Measurements from ENCODE around the gene ETV3L.

ETV3L gene

DNA sequence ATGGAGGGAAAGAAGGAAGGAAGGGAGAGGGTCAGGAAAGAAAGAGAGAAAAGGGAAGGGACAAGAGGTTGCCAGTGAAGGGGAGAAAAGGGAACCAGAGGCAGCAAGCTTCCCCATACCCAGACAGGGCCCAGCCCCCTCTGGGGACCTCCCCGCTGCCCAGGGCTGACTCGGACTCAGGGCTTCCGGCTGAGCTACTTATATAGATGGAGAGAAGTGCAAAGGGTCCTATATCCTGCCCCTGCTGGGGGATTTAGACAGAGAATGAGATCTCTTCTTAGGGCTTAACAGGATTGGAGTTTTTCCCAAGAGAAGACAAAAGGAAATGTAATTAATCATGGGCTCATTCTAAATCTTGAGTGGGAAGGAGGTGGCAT lies at the start of gene ETV3L:
ETV3L (minus strand) TSS at position 176 of the 377 bp plus-strand sequence. CDS start 285 bp downstream, outside the sequence.
- H3K4me3 ChIP-seq (replicated peaks; ENCODE audit: low read depth, low read length): no peak within 1 kb of the TSS
- DNase-seq (ENCODE audit: extremely low read depth, low read depth): no peak
- no peak for TF ChIP-seq CTCF (IDR thresholded peaks at IDR 0.05; ENCODE audit: low read depth, low read length, missing control alignments)

- H3K4me3 ChIP-seq (replicated peaks; ENCODE audit: low read depth, low read length): no peak overlapping the region
- no peak for TF ChIP-seq CTCF (IDR thresholded peaks at IDR 0.05; ENCODE audit: low read depth, low read length, missing control alignments)
- DNase-seq (ENCODE audit: extremely low read depth, low read depth): no peak
These were observed 48.5 kb upstream of the ETV3L start for GRCh38 chr1:157147906-157148700.

- no peak for DNase-seq (ENCODE audit: extremely low read depth, low read depth)
- H3K4me3 ChIP-seq (replicated peaks; ENCODE audit: low read depth, low read length): no peak overlapping the region
- no peak for TF ChIP-seq CTCF (IDR thresholded peaks at IDR 0.05; ENCODE audit: low read depth, low read length, missing control alignments)
These were observed 47.4 kb upstream of the ETV3L start for GRCh38 chr1:157147037-157147436.

DNA sequence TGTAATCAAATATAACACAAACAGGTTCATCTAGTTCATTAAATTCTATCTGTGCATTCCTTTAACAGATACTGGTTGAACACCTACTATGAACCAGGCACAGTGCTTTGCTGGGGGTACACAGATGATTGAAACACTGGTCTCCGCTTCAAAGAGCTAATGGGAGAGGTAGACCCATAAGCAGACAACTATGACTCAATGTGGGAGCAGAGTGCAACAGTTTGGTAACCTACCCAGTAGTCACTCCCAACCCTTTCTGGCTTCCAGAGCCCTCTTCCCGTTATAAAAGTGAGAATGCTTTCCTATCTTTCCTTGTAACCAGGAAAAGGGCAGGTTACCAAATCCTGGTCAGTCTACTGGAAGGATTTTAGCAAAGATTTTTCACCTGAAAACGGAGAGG lies 46.6 kb upstream of the ETV3L start:
- TF ChIP-seq CTCF (IDR thresholded peaks at IDR 0.05; ENCODE audit: low read depth, low read length, missing control alignments): no peak
- H3K4me3 ChIP-seq (replicated peaks; ENCODE audit: low read depth, low read length): no peak overlapping the region
- DNase-seq (ENCODE audit: extremely low read depth, low read depth): no peak

- H3K4me3 ChIP-seq (replicated peaks; ENCODE audit: low read depth, low read length): no peak overlapping the region
- no peak for TF ChIP-seq CTCF (IDR thresholded peaks at IDR 0.05; ENCODE audit: low read depth, low read length, missing control alignments)
- no peak for DNase-seq (ENCODE audit: extremely low read depth, low read depth)
These were observed 45.5 kb upstream of the ETV3L start for GRCh38 chr1:157145076-157145475.

DNA sequence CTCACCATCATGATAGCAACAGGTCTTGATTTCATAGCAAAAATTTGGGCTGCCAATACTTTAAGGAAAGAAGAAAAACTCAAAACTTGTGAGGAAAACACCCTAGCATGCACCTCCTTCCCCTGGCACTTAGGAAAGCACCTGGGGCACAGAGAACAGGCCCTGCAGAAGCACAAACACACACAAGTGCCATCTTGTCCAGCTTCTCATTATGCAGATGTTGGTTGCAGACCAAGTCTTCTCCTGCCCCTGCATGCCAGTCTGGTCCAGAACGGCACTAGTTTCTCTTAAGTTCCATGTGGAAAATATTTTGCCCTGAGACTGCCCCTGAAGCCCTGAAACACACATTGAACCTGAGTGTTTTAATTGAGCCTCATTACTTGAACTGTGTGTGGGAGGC lies 44.9 kb upstream of the ETV3L start:
- H3K4me3 ChIP-seq (replicated peaks; ENCODE audit: low read depth, low read length): no peak overlapping the region
- DNase-seq (ENCODE audit: extremely low read depth, low read depth): no peak
- TF ChIP-seq CTCF (IDR thresholded peaks at IDR 0.05; ENCODE audit: low read depth, low read length, missing control alignments): no peak
